ENCODE data around the gene SEL1L3. TPM values are rescaled to one million over a fixed set of nuclear protein-coding genes. Genes with fewer than 3 reads are reported as not detected.

SEL1L3 gene
- total RNA-seq, 1 experiment from 2014 or later = 48.3 TPM

- no peaks in the 10 kb centered on the region for H3K79me2 ChIP-seq (ENCODE audit: insufficient read depth, low read length)
- H3K23me2 ChIP-seq (ENCODE audit: insufficient read length, low read depth, low read length, poor library complexity, severe bottlenecking) = no peaks in the 10 kb centered on the region
- no peak overlapping the region for H3K23ac ChIP-seq (ENCODE audit: insufficient read length, low read depth, low read length)
- Mint-ChIP-seq H3K27ac (no peak overlapping the region), H3K4me1 (peaks cover 10 to 14% of the 10 kb centered on the region in 2 experiments), H3K4me3 (no peak overlapping the region), H3K36me3 (ENCODE audit: insufficient read depth in 1 of 3, low read depth in 3 of 3) (peaks cover 0 to 5% (median 0%) of the 10 kb centered on the region in 3 experiments; a peak in 1 of 7 replicates), H3K9me3 (peaks cover 5% of the 10 kb centered on the region in 2 experiments), H3K27me3 (ENCODE audit: low read depth) (no peaks in the 10 kb centered on the region; the same call in 1 of the 2 replicates)
- H2AFZ ChIP-seq (ENCODE audit: low read length) = no peak overlapping the region
- H2BK15ac ChIP-seq (ENCODE audit: low read depth, low read length) = no peak overlapping the region
- no peak overlapping the region for H4K91ac ChIP-seq (ENCODE audit: insufficient read length, low read depth, low read length)
- no peak overlapping the region for H3K4me2 ChIP-seq (ENCODE audit: insufficient read depth, insufficient read length, low read length)
- no peaks in the 10 kb centered on the region for H3K27me3 ChIP-seq (ENCODE audit: insufficient read depth, low read length)
- no peaks in the 10 kb centered on the region for H4K20me1 ChIP-seq (ENCODE audit: control insufficient read depth, insufficient read depth, insufficient read length)
- TF ChIP-seq CTCF (conservative IDR thresholded peaks at IDR 0.05) = no peak
- no peak overlapping the region for H3K18ac ChIP-seq (ENCODE audit: insufficient read length, low read depth, low read length)
- no peaks in the 10 kb centered on the region for H3K4me1 ChIP-seq (ENCODE audit: insufficient read depth, low read length)
- H2BK12ac ChIP-seq (ENCODE audit: insufficient read length, low read depth, low read length) = no peak overlapping the region
- no peaks in the 10 kb centered on the region for H3K79me1 ChIP-seq (ENCODE audit: insufficient read depth, low read depth, low read length, poor library complexity, severe bottlenecking)
- no peak overlapping the region for H2BK5ac ChIP-seq (ENCODE audit: insufficient read length, low read length)
- no peak overlapping the region for H3K4ac ChIP-seq (ENCODE audit: low read depth, low read length)
- H3K27ac ChIP-seq (ENCODE audit: insufficient read length, low read depth, low read length) = no peak overlapping the region
- H3K56ac ChIP-seq (ENCODE audit: insufficient read length, low read depth, low read length) = no peak overlapping the region
- no peak overlapping the region for H3K9ac ChIP-seq (ENCODE audit: extremely low read depth, insufficient read length, low read length)
- no peak overlapping the region for H2AK5ac ChIP-seq (ENCODE audit: insufficient read length, low read length)
- no peak overlapping the region for H2BK20ac ChIP-seq (ENCODE audit: low read depth, low read length, poor library complexity, severe bottlenecking)
- H3K9me3 ChIP-seq (ENCODE audit: control insufficient read depth, low read depth, low read length) = no peaks in the 10 kb centered on the region
- no peak overlapping the region for H3K14ac ChIP-seq (ENCODE audit: insufficient read depth, low read length)
- H2BK120ac ChIP-seq (ENCODE audit: low read depth, low read length, poor library complexity, severe bottlenecking) = no peak overlapping the region
- no CpG with 5 or more reads among the region's 5 CpGs for WGBS (ENCODE audit: extremely low coverage, insufficient read length, low lambda C conversion rate)
- no peak overlapping the region for H4K8ac ChIP-seq (replicated peaks; ENCODE audit: insufficient read length, low read depth, low read length)
- no peak overlapping the region for H3T11ph ChIP-seq (ENCODE audit: low read length)
- no peak overlapping the region for H4K5ac ChIP-seq (ENCODE audit: insufficient read length, low read depth, low read length)
- DNase-seq = no peak
Observed at GRCh38 chr4:25697516-25697915, 165.3 kb downstream of the SEL1L3 start.

Other genes starting within 250 kb of the SEL1L3 start
- gene SLC34A2, start 207.1 kb downstream of the SEL1L3 start, total RNA-seq (2021) = 0.35 and 0.57 TPM in 2 replicates
- gene SMIM20, start 51.2 kb upstream of the SEL1L3 start, total RNA-seq (2021) = 39.7 and 40.2 TPM in 2 replicates

Measured in H9 (cell line).